Neural progenitor cell (in vitro differentiated cells): ENCODE data around the gene XYLT1.

Experiments
- EZH2 ChIP-seq: fragments of 200-600 bp; sonication (generic); IDR thresholded peaks from 2 replicates; pipeline ENCODE4 v1.6.1; 2017; ENCODE audit warnings: antibody characterized with exemption, mild to moderate bottlenecking, moderate library complexity
- EZH2phosphoT487 ChIP-seq: fragments of 200-600 bp; sonication (generic); IDR thresholded peaks from 2 replicates; pipeline ENCODE4 v1.6.1; 2017; ENCODE audit warnings: antibody characterized with exemption
- TF ChIP-seq, protein P1 (sequence below): fragments of 200-600 bp; sonication (generic); IDR thresholded peaks from 2 replicates; pipeline ENCODE4 v1.5.1; 2017; ENCODE audit warnings: antibody characterized with exemption, mild to moderate bottlenecking

GRCh38 chr16:17466876-17467275 lies 3.9 kb downstream of the XYLT1 start:
- TF ChIP-seq, protein P1, sequence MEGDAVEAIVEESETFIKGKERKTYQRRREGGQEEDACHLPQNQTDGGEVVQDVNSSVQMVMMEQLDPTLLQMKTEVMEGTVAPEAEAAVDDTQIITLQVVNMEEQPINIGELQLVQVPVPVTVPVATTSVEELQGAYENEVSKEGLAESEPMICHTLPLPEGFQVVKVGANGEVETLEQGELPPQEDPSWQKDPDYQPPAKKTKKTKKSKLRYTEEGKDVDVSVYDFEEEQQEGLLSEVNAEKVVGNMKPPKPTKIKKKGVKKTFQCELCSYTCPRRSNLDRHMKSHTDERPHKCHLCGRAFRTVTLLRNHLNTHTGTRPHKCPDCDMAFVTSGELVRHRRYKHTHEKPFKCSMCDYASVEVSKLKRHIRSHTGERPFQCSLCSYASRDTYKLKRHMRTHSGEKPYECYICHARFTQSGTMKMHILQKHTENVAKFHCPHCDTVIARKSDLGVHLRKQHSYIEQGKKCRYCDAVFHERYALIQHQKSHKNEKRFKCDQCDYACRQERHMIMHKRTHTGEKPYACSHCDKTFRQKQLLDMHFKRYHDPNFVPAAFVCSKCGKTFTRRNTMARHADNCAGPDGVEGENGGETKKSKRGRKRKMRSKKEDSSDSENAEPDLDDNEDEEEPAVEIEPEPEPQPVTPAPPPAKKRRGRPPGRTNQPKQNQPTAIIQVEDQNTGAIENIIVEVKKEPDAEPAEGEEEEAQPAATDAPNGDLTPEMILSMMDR = no peak
- TF ChIP-seq EZH2 (no peak), EZH2phosphoT487 (no peak)
